GM12801 (cell line): ENCODE measurements around the gene MMAB.

Source experiments
- CTCF ChIP-seq: IDR thresholded peaks from one replicate; pipeline ENCODE4 v1.5.1; 2011; ENCODE audit warnings: control low read depth; ENCODE audit not compliant: insufficient read length; ENCODE audit errors: extremely low read depth

MMAB gene

DNA sequence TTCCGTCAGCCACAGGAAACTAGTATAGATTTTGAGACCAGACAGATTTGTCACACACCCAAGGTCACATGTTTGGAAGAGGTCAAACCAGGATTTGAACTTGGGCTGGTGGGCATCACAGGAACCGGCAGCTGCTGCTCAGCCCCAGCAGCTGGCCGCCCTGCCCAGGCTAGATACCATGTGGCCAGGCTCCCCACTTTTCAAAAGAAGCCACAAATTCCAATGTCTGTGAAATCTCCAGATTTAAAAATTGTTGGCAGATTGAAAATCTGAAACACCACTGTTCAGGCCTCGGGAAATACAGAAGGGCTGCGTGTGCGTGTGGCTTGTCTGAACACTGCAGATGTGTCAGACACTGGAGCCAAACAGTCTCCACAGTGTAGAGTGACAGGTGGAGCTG, 30.4 kb downstream of the MMAB start:
- TF ChIP-seq CTCF: no peak

GRCh38 chr12:109542014-109542413, 31.3 kb downstream of the MMAB start:
- no peak for TF ChIP-seq CTCF

- no peak for TF ChIP-seq CTCF
Measured at GRCh38 chr12:109541413-109541726, 31.9 kb downstream of the MMAB start.

- no peak for TF ChIP-seq CTCF
Measured at GRCh38 chr12:109540526-109541412, 32.5 kb downstream of the MMAB start.

DNA sequence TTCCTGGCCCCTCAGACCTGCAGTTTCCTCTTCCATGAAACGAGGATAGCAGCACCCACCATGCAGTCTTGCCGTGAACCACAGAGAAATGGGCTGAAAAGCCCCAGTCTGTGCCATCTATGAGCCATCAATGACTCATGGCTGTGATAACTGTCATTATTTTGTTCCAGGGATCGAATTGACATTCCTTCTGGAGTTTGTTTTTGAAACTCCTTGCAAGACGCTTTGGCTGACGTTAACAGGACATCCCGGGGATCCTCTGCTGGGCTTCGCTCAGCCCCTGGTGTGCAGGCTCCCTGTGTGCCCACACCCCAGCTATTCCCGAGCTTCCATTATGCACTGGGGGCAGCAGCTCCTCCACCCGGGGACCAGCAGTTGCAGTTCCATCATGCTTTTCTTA, 33.8 kb downstream of the MMAB start:
- TF ChIP-seq CTCF: no peak

DNA sequence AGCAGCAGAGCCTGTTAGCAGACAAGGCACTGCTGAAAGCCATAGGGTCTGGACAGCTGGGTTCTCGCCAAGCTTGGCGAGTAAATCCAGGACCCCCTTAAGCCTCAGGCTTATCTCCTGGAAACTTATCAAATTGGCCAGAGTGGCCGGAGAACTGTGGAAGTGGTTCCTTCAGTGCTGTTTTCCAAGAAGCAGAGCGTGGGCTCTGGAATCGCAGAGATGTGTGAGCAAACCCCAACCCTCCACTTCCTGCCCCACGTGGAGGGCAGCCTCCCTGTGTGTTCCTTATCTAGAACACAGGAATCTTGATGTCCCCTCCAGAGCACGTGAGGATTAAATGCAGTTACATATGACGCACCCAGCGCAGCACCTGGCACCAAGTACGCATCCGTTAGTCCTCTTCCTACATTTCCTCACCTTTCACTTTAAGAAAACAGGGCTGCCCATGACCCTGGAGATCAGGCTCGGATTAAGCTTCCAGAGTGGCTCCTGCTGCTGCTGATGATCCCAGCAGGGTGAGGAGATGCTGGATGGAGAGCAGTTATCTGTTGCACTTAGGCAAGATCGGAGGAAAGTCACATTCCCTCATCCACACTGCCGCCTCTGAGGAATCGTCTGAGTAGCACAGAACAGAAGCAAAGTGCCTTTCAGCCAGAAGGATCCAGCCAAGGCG, 35.0 kb downstream of the MMAB start:
- no peak for TF ChIP-seq CTCF

GRCh38 chr12:109537136-109537535, 36.2 kb downstream of the MMAB start:
- TF ChIP-seq CTCF: no peak
